Tibial artery (tissue), 4 donors: Measurements from ENCODE around the gene DHRS3.

Experiments used
- DNase-seq, 2 donors: peaks; one replicate each; pipeline ENCODE4 v3.0.0-alpha.2; 2019
- H3K27ac ChIP-seq, 2 donors: fragments of 200-600 bp; sonication (generic) in 1 of 2; 1 replicate in 1 of 2; 2 replicates in 1 of 2; pipeline ENCODE4 v1.5.1; 2018 to 2019; ENCODE audit warnings: mild to moderate bottlenecking in 1 of 2
- H3K27me3 ChIP-seq, 2 donors: fragments of 200-600 bp; sonication (generic) in 1 of 2; one replicate each; pipeline versions ENCODE4 v1.5.1 to v1.6.0; 2016 to 2019
- H3K36me3 ChIP-seq, 3 donors: fragments of 200-600 bp; sonication (generic) in 2 of 3; one replicate each; pipeline ENCODE4 v1.5.1; 2016 to 2019; ENCODE audit warnings: mild to moderate bottlenecking in 2 of 3
- H3K4me1 ChIP-seq, 4 donors: fragments of 200-600 bp; sonication (generic) in 2 of 4; 1 replicate in 3 of 4; 2 replicates in 1 of 4; pipeline ENCODE4 v1.5.1; 2016 to 2019
- H3K4me3 ChIP-seq, 2 donors: fragments of 200-600 bp; sonication (generic) in 1 of 2; 1 replicate in 1 of 2; 2 replicates in 1 of 2; pipeline ENCODE4 v1.5.1; 2018 to 2019; ENCODE audit warnings: mild to moderate bottlenecking in 2 of 2
- H3K9me3 ChIP-seq, 3 donors: fragments of 200-600 bp; sonication (generic) in 1 of 3; one replicate each; pipeline ENCODE4 v1.5.1; 2016 to 2019
- intact Hi-C: fragments of 100-400 bp; cut with DNase I; formaldehyde crosslinking; loops from one replicate; pipeline ENCODE4 v1.15.0; 2023; ENCODE audit warnings: low total_unique reads
- TF ChIP-seq, protein P1 (sequence below), 2 experiments: fragments of 200-600 bp in 1 of 2; fragments of 450-650 bp in 1 of 2; IDR thresholded peaks; one replicate each; pipeline ENCODE4 v1.5.1; 2017 to 2019; ENCODE audit warnings: antibody characterized with exemption in 2 of 2, mild to moderate bottlenecking in 1 of 2, moderate library complexity in 1 of 2

The DHRS3 gene

DNA sequence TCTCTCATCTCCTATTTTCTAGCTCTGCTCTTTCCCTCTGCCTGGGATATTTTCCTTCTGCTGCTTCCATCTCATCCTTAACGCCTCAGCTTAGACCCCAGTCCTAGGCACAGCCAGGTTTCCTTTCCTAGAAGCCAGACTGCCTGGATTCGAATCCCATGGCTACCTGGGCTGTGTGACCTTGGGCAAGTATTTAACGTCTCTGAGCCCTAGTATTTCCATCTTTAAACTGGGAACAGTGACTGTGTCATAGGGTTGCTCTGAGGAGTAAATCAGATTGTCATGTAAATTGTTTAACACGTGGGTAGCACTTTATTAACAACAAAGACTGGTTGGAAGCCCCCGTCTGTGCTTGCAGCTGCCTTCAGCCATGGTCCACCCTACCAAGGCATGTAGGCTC, 18.4 kb downstream of the DHRS3 start:
- intact Hi-C loops = no loop called here
- H3K9me3 ChIP-seq = no peaks in the 10 kb centered on the region
- H3K4me3 ChIP-seq = no peak overlapping the region
- peak overlapping the region; percentile 90 to 91 for H3K27ac ChIP-seq
- no peaks in the 10 kb centered on the region for H3K27me3 ChIP-seq
- H3K36me3 ChIP-seq = peaks cover 0 to 18% (median 0%) of the 10 kb centered on the region in 3 donors
- DNase-seq = no peak
- TF ChIP-seq, protein P1, sequence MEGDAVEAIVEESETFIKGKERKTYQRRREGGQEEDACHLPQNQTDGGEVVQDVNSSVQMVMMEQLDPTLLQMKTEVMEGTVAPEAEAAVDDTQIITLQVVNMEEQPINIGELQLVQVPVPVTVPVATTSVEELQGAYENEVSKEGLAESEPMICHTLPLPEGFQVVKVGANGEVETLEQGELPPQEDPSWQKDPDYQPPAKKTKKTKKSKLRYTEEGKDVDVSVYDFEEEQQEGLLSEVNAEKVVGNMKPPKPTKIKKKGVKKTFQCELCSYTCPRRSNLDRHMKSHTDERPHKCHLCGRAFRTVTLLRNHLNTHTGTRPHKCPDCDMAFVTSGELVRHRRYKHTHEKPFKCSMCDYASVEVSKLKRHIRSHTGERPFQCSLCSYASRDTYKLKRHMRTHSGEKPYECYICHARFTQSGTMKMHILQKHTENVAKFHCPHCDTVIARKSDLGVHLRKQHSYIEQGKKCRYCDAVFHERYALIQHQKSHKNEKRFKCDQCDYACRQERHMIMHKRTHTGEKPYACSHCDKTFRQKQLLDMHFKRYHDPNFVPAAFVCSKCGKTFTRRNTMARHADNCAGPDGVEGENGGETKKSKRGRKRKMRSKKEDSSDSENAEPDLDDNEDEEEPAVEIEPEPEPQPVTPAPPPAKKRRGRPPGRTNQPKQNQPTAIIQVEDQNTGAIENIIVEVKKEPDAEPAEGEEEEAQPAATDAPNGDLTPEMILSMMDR (IDR thresholded peaks at IDR 0.05) = no peak
- H3K4me1 ChIP-seq = peaks cover 0 to 95% (median 78%) of the 10 kb centered on the region in 4 donors

DNA sequence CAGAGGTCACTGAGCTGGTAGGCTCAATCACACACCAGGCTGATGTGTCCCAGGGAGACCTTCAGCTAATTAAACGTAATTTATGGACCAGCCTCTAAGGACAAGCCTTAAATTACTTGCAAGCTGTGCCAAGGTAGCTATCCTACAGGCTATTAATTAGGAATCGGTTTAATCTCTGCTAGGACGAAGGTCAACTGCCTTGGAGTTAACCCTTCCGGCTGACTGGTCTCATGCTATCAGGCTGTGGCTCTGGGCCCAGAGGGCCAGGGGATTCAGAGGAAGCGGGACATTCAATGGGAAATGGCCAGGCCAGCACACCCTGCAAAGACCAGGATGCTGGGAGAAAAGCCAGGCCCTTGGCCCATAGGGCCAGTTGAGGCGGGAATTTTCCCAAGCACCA, 19.0 kb downstream of the DHRS3 start:
- Histone ChIP-seq H3K27me3 (no peaks in the 10 kb centered on the region), H3K4me1 (peaks cover 0 to 95% (median 78%) of the 10 kb centered on the region in 4 donors), H3K27ac (peak overlapping the region; percentile 90 to 91), H3K4me3 (no peak overlapping the region), H3K9me3 (no peaks in the 10 kb centered on the region), H3K36me3 (peaks cover 0 to 12% (median 0%) of the 10 kb centered on the region in 3 donors)
- intact Hi-C loops = no loop called here
- DNase-seq = no peak
- TF ChIP-seq, protein P1 (IDR thresholded peaks at IDR 0.05) = no peak

DNA sequence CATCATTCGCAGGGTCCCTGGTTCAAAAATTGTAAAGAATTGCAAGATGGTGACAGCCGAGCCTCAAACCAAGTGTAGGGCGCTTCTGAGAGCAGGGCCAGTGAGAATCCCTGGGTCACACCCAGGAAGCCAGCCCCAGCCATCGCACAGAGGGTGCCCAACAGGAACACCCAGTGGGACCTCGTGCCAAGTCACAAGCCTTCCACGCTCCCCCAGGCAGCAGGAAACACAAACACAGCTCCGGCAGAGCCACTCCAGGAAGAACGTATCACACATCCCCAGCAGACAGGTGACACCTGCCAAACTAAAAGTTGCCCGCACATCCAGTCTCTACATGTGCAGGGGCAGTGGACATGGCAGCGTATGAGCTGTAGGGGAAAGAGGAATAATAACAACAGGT, 20.2 kb downstream of the DHRS3 start:
- Histone ChIP-seq H3K4me3 (no peak overlapping the region), H3K36me3 (peaks cover 0 to 4% (median 0%) of the 10 kb centered on the region in 3 donors), H3K4me1 (peaks cover 0 to 96% (median 81%) of the 10 kb centered on the region in 4 donors), H3K27ac (peak overlapping the region; percentile 90 to 91), H3K27me3 (no peaks in the 10 kb centered on the region), H3K9me3 (no peaks in the 10 kb centered on the region)
- TF ChIP-seq, protein P1 (IDR thresholded peaks at IDR 0.05) = no peak
- DNase-seq = peak; percentile 82 to 91
- intact Hi-C loops = no loop called here

DNA sequence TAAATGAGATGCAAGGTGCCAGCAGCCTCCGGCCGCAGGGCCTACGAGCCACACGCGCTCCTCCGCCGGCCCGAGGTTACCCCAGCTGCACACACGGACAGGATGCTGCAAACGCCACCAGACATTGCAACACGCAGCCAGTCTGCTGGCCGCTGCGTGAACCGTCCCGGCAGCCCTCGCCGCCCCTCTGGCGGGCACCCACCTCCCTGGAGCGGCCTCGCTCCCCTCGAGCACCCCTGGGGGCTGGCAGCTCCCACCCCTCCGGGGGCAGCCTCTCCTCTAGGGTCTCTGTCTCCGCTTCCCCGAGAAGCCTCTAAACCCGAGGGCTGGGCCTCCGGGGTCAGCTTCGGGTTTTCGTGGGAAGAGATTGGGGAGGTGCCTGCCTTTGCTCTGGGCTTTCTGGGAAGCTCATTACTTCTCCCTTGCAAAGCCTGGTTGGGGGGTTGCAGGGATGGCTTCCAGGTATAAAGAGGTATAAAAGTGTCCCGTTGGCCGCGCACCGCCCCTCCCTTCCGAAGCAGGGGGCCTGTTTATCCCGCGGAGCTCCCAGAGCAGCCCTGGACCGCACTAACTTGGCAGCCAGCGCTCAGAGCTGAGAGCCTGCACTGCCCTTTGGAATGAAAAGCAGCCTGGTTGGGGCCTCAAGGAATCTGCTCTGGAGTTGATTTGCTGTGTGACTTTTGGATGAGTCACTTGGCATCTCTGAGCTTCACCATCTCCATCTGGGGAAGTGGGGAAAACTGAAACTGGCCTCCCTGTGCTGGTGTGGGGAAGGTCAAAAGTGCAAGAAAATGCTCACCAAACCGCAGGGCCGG, 21.8 kb downstream of the DHRS3 start:
- TF ChIP-seq, protein P1 (IDR thresholded peaks at IDR 0.05) = no peak
- Histone ChIP-seq H3K36me3 (no peaks in the 10 kb centered on the region), H3K9me3 (no peaks in the 10 kb centered on the region), H3K27ac (peak overlapping the region; percentile 90 to 91), H3K4me3 (peak overlapping the region; percentile 45 to 51), H3K27me3 (no peaks in the 10 kb centered on the region), H3K4me1 (peaks cover 0 to 97% (median 79%) of the 10 kb centered on the region in 4 donors)
- DNase-seq = peak; percentile 94 to 98
- intact Hi-C loops = no loop called here

DNA sequence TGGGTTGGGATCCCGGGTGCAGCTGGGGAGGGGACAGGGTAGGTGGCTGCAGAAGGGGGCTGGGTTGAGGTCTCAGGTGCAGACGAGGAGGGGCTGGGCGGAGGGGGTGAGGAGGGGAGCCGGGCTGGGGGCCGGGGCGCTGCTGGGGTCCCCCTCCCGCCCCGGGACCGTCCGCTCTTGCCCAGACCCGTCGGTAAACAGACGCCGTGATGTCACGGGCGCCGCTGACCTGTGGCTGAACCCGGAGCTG, 22.3 kb downstream of the DHRS3 start:
- TF ChIP-seq, protein P1 (IDR thresholded peaks at IDR 0.05) = no peak
- Histone ChIP-seq H3K4me1 (peaks cover 0 to 97% (median 79%) of the 10 kb centered on the region in 4 donors), H3K27ac (peak overlapping the region; percentile 90 to 91), H3K36me3 (no peaks in the 10 kb centered on the region), H3K27me3 (no peaks in the 10 kb centered on the region), H3K9me3 (no peaks in the 10 kb centered on the region), H3K4me3 (peak overlapping the region; percentile 45 to 51)
- no peak for DNase-seq
- intact Hi-C loops = loop anchor here (2.0 kb wide), 1 partner anchor 55 kb away; no protein-coding TSS in a partner anchor
